ENCODE results near the gene CMTM8.

CMTM8 gene

GRCh38 chr3:32325201-32325600, 86.7 kb downstream of the CMTM8 start:
- H3K9me3 ChIP-seq (ENCODE audit: control insufficient read depth, low read length), result no peaks in the 10 kb centered on the region
- no peak overlapping the region for H3K4me3 ChIP-seq (ENCODE audit: insufficient read depth, low read depth, low read length, poor library complexity, severe bottlenecking)
- H3K27me3 ChIP-seq (replicated peaks; ENCODE audit: control insufficient read depth, insufficient read depth, low read length, poor library complexity, severe bottlenecking), result no peaks in the 10 kb centered on the region
- H3K4me1 ChIP-seq (ENCODE audit: control insufficient read depth, insufficient read depth, low read length, poor library complexity, severe bottlenecking), result no peaks in the 10 kb centered on the region
- H3K27ac ChIP-seq (ENCODE audit: insufficient read depth, low read length, poor library complexity, severe bottlenecking), result no peak overlapping the region
- H3K36me3 ChIP-seq (ENCODE audit: control insufficient read depth, insufficient read depth, low read length), result no peaks in the 10 kb centered on the region
- no peak for DNase-seq

GRCh38 chr3:32325927-32326326, 87.4 kb downstream of the CMTM8 start:
- Histone ChIP-seq H3K27ac (ENCODE audit: insufficient read depth, low read length, poor library complexity, severe bottlenecking) (no peak overlapping the region), H3K4me1 (ENCODE audit: control insufficient read depth, insufficient read depth, low read length, poor library complexity, severe bottlenecking) (no peaks in the 10 kb centered on the region), H3K36me3 (ENCODE audit: control insufficient read depth, insufficient read depth, low read length) (no peaks in the 10 kb centered on the region), H3K4me3 (ENCODE audit: insufficient read depth, low read depth, low read length, poor library complexity, severe bottlenecking) (no peak overlapping the region), H3K27me3 (replicated peaks; ENCODE audit: control insufficient read depth, insufficient read depth, low read length, poor library complexity, severe bottlenecking) (no peaks in the 10 kb centered on the region), H3K9me3 (ENCODE audit: control insufficient read depth, low read length) (no peaks in the 10 kb centered on the region)
- DNase-seq, result no peak

- Histone ChIP-seq H3K27me3 (replicated peaks; ENCODE audit: control insufficient read depth, insufficient read depth, low read length, poor library complexity, severe bottlenecking) (no peaks in the 10 kb centered on the region), H3K4me1 (ENCODE audit: control insufficient read depth, insufficient read depth, low read length, poor library complexity, severe bottlenecking) (no peaks in the 10 kb centered on the region), H3K36me3 (ENCODE audit: control insufficient read depth, insufficient read depth, low read length) (no peaks in the 10 kb centered on the region), H3K4me3 (ENCODE audit: insufficient read depth, low read depth, low read length, poor library complexity, severe bottlenecking) (no peak overlapping the region), H3K9me3 (ENCODE audit: control insufficient read depth, low read length) (no peaks in the 10 kb centered on the region), H3K27ac (ENCODE audit: insufficient read depth, low read length, poor library complexity, severe bottlenecking) (no peak overlapping the region)
- no peak for DNase-seq
These were observed 88.3 kb downstream of the CMTM8 start for GRCh38 chr3:32326795-32327194.

GRCh38 chr3:32334675-32335074, 96.2 kb downstream of the CMTM8 start:
- Histone ChIP-seq H3K27ac (ENCODE audit: insufficient read depth, low read length, poor library complexity, severe bottlenecking) (no peak overlapping the region), H3K4me3 (ENCODE audit: insufficient read depth, low read depth, low read length, poor library complexity, severe bottlenecking) (no peak overlapping the region), H3K9me3 (ENCODE audit: control insufficient read depth, low read length) (no peaks in the 10 kb centered on the region), H3K36me3 (ENCODE audit: control insufficient read depth, insufficient read depth, low read length) (no peaks in the 10 kb centered on the region), H3K27me3 (replicated peaks; ENCODE audit: control insufficient read depth, insufficient read depth, low read length, poor library complexity, severe bottlenecking) (no peaks in the 10 kb centered on the region), H3K4me1 (ENCODE audit: control insufficient read depth, insufficient read depth, low read length, poor library complexity, severe bottlenecking) (peaks cover 11% of the 10 kb centered on the region)
- peak; percentile 2 to 27 (median 19) for DNase-seq

GRCh38 chr3:32335365-32336112, 97.1 kb downstream of the CMTM8 start:
- no peak for DNase-seq
- H3K4me1 ChIP-seq (ENCODE audit: control insufficient read depth, insufficient read depth, low read length, poor library complexity, severe bottlenecking), result peaks cover 11% of the 10 kb centered on the region
- peak overlapping the region; percentile 10 for H3K27ac ChIP-seq (ENCODE audit: insufficient read depth, low read length, poor library complexity, severe bottlenecking)
- no peaks in the 10 kb centered on the region for H3K27me3 ChIP-seq (replicated peaks; ENCODE audit: control insufficient read depth, insufficient read depth, low read length, poor library complexity, severe bottlenecking)
- no peak overlapping the region for H3K4me3 ChIP-seq (ENCODE audit: insufficient read depth, low read depth, low read length, poor library complexity, severe bottlenecking)
- no peaks in the 10 kb centered on the region for H3K36me3 ChIP-seq (ENCODE audit: control insufficient read depth, insufficient read depth, low read length)
- H3K9me3 ChIP-seq (ENCODE audit: control insufficient read depth, low read length), result no peaks in the 10 kb centered on the region

GRCh38 chr3:32336113-32336498, 97.6 kb downstream of the CMTM8 start:
- Histone ChIP-seq H3K4me1 (ENCODE audit: control insufficient read depth, insufficient read depth, low read length, poor library complexity, severe bottlenecking) (peaks cover 11% of the 10 kb centered on the region), H3K36me3 (ENCODE audit: control insufficient read depth, insufficient read depth, low read length) (no peaks in the 10 kb centered on the region), H3K27me3 (replicated peaks; ENCODE audit: control insufficient read depth, insufficient read depth, low read length, poor library complexity, severe bottlenecking) (no peaks in the 10 kb centered on the region), H3K9me3 (ENCODE audit: control insufficient read depth, low read length) (no peaks in the 10 kb centered on the region), H3K4me3 (ENCODE audit: insufficient read depth, low read depth, low read length, poor library complexity, severe bottlenecking) (no peak overlapping the region), H3K27ac (ENCODE audit: insufficient read depth, low read length, poor library complexity, severe bottlenecking) (no peak overlapping the region)
- DNase-seq, result no peak

GRCh38 chr3:32337505-32337904, 99.0 kb downstream of the CMTM8 start:
- H3K36me3 ChIP-seq (ENCODE audit: control insufficient read depth, insufficient read depth, low read length), result no peaks in the 10 kb centered on the region
- H3K27me3 ChIP-seq (replicated peaks; ENCODE audit: control insufficient read depth, insufficient read depth, low read length, poor library complexity, severe bottlenecking), result no peaks in the 10 kb centered on the region
- no peak for DNase-seq

GRCh38 chr3:32340039-32340438, 101.6 kb downstream of the CMTM8 start:
- DNase-seq, result no peak
- no peaks in the 10 kb centered on the region for H3K27me3 ChIP-seq (replicated peaks; ENCODE audit: control insufficient read depth, insufficient read depth, low read length, poor library complexity, severe bottlenecking)
- no peak overlapping the region for H3K4me3 ChIP-seq (ENCODE audit: insufficient read depth, low read depth, low read length, poor library complexity, severe bottlenecking)
- H3K9me3 ChIP-seq (ENCODE audit: control insufficient read depth, low read length), result no peaks in the 10 kb centered on the region
- H3K36me3 ChIP-seq (ENCODE audit: control insufficient read depth, insufficient read depth, low read length), result no peaks in the 10 kb centered on the region
- H3K27ac ChIP-seq (ENCODE audit: insufficient read depth, low read length, poor library complexity, severe bottlenecking), result no peak overlapping the region
- peaks cover 5% of the 10 kb centered on the region for H3K4me1 ChIP-seq (ENCODE audit: control insufficient read depth, insufficient read depth, low read length, poor library complexity, severe bottlenecking)

More at GRCh38 chr3:32337505-32337904, 99.0 kb downstream of the CMTM8 start:
- H3K9me3 ChIP-seq (ENCODE audit: control insufficient read depth, low read length), result no peaks in the 10 kb centered on the region
- no peak overlapping the region for H3K27ac ChIP-seq (ENCODE audit: insufficient read depth, low read length, poor library complexity, severe bottlenecking)
- H3K4me1 ChIP-seq (ENCODE audit: control insufficient read depth, insufficient read depth, low read length, poor library complexity, severe bottlenecking), result peaks cover 11% of the 10 kb centered on the region
- no peak overlapping the region for H3K4me3 ChIP-seq (ENCODE audit: insufficient read depth, low read depth, low read length, poor library complexity, severe bottlenecking)

- H3K4me3 ChIP-seq (ENCODE audit: insufficient read depth, low read depth, low read length, poor library complexity, severe bottlenecking), result no peak overlapping the region
- no peaks in the 10 kb centered on the region for H3K4me1 ChIP-seq (ENCODE audit: control insufficient read depth, insufficient read depth, low read length, poor library complexity, severe bottlenecking)
- no peaks in the 10 kb centered on the region for H3K9me3 ChIP-seq (ENCODE audit: control insufficient read depth, low read length)
- DNase-seq, result no peak
- no peak overlapping the region for H3K27ac ChIP-seq (ENCODE audit: insufficient read depth, low read length, poor library complexity, severe bottlenecking)
- H3K27me3 ChIP-seq (replicated peaks; ENCODE audit: control insufficient read depth, insufficient read depth, low read length, poor library complexity, severe bottlenecking), result no peaks in the 10 kb centered on the region
- H3K36me3 ChIP-seq (ENCODE audit: control insufficient read depth, insufficient read depth, low read length), result no peaks in the 10 kb centered on the region
These were observed 102.3 kb downstream of the CMTM8 start for GRCh38 chr3:32340611-32341365.

Data from effector memory CD4-positive, alpha-beta T cell (primary cell).